Neural progenitor cell (in vitro differentiated cells): ENCODE results near the gene COL19A1.

Experiments
- CTCF ChIP-seq: fragments of 200-600 bp; sonication (generic); IDR thresholded peaks from 2 replicates; pipeline ENCODE4 v1.5.1; 2017; ENCODE audit warnings: antibody characterized with exemption, mild to moderate bottlenecking
- EZH2 ChIP-seq: fragments of 200-600 bp; sonication (generic); IDR thresholded peaks from 2 replicates; pipeline ENCODE4 v1.6.1; 2017; ENCODE audit warnings: antibody characterized with exemption, mild to moderate bottlenecking, moderate library complexity

GRCh38 chr6:69848552-69848951 lies 17.8 kb upstream of the COL19A1 start:
- TF ChIP-seq CTCF (no peak), EZH2 (no peak)
